ENCODE measurements around the gene BCAS3. TPM values are rescaled to one million over a fixed set of nuclear protein-coding genes. Genes with fewer than 3 reads are reported as not detected.
"Not testable (repeated sequence)": the region's sequence is repeated elsewhere in the genome, so short reads cannot be mapped to it uniquely, and the experiment has no call there.

BCAS3 gene
- total RNA-seq (2014; rRNA removed; shearing (Covaris generic)) = 4.2 and 18.0 TPM in 2 replicates

- DNase-seq (ENCODE audit: low read depth) = peak; percentile 97
Observed at GRCh38 chr17:60677308-60678117, at the start of gene BCAS3. BCAS3 (plus strand) TSS chr17:60677851.

GRCh38 chr17:60628252-60628889 is 49.3 kb upstream of the BCAS3 start:
- no peak for DNase-seq (ENCODE audit: low read depth)

- no peak for DNase-seq (ENCODE audit: low read depth)
Observed at GRCh38 chr17:60629120-60629519, 48.5 kb upstream of the BCAS3 start.

GRCh38 chr17:60630352-60630751 is 47.3 kb upstream of the BCAS3 start:
- no peak for DNase-seq (ENCODE audit: low read depth)

- DNase-seq (ENCODE audit: low read depth) = peak; percentile 3
Observed at GRCh38 chr17:60631119-60631518, 46.5 kb upstream of the BCAS3 start.

GRCh38 chr17:60637683-60638082 is 40.0 kb upstream of the BCAS3 start:
- DNase-seq (ENCODE audit: low read depth) = no peak

GRCh38 chr17:60639019-60639330 is 38.7 kb upstream of the BCAS3 start:
- DNase-seq (ENCODE audit: low read depth) = no peak

GRCh38 chr17:60640503-60640902 is 37.1 kb upstream of the BCAS3 start:
- DNase-seq (ENCODE audit: low read depth) = no peak

- DNase-seq (ENCODE audit: low read depth) = no peak
Observed at GRCh38 chr17:60641126-60641525, 36.5 kb upstream of the BCAS3 start.

- peak; percentile 58 for DNase-seq (ENCODE audit: low read depth)
Observed at GRCh38 chr17:60641810-60642220, 35.8 kb upstream of the BCAS3 start.

- no peak for DNase-seq (ENCODE audit: low read depth)
Observed at GRCh38 chr17:60645918-60646523, 31.6 kb upstream of the BCAS3 start.

- DNase-seq (ENCODE audit: low read depth) = no peak
Observed at GRCh38 chr17:60646701-60647100, 30.9 kb upstream of the BCAS3 start.

GRCh38 chr17:60647705-60648104 is 29.9 kb upstream of the BCAS3 start:
- no peak for DNase-seq (ENCODE audit: low read depth)

GRCh38 chr17:60652454-60653247 is 25.0 kb upstream of the BCAS3 start:
- DNase-seq (ENCODE audit: low read depth) = no peak

- DNase-seq (ENCODE audit: low read depth) = no peak
Observed at GRCh38 chr17:60653569-60653968, 24.1 kb upstream of the BCAS3 start.

GRCh38 chr17:60656499-60656898 is 21.2 kb upstream of the BCAS3 start:
- DNase-seq (ENCODE audit: low read depth) = no peak

GRCh38 chr17:60659156-60659555 is 18.5 kb upstream of the BCAS3 start:
- DNase-seq (ENCODE audit: low read depth) = no peak

GRCh38 chr17:60661489-60661888 is 16.2 kb upstream of the BCAS3 start:
- DNase-seq (ENCODE audit: low read depth) = no peak

GRCh38 chr17:60664022-60664421 is 13.6 kb upstream of the BCAS3 start:
- no peak for DNase-seq (ENCODE audit: low read depth)

GRCh38 chr17:60665602-60666001 is 12.0 kb upstream of the BCAS3 start:
- no peak for DNase-seq (ENCODE audit: low read depth)

- not testable (repeated sequence) for DNase-seq (ENCODE audit: low read depth)
Observed at GRCh38 chr17:60668741-60669140, 8.9 kb upstream of the BCAS3 start.

- DNase-seq (ENCODE audit: low read depth) = no peak
Observed at GRCh38 chr17:60671482-60671881, 6.2 kb upstream of the BCAS3 start.

Data from Daoy (cell line).